ENCODE results near the gene TDRD6.
A peak's percentile ranks its signal among the peaks of the same experiment; 100 is the strongest.

Gene TDRD6

DNA sequence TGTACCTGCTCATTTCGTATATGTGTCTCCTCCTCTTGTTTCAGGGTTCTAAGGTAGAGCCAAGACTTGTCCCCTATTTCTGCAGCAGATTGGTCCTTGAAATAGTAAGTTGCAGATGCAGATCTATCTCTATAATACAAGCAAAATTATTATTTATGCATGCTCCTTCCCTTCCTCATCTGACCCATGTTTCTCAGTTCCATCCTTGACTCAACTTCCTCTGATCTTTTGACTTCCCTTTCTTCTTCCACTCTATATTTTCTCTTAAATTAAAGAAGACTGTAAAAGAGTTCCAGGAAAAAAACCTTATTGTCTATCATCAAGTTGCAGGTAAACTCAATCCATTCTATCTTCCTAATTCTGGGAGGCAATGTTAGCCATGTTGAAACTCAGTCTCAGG is 23.8 kb downstream of the TDRD6 start:
- no peak overlapping the region for H3K27ac ChIP-seq
- no peak for TF ChIP-seq CTCF (IDR thresholded peaks at IDR 0.05)
- no peak for TF ChIP-seq ZFX (IDR thresholded peaks at IDR 0.05; ENCODE audit: borderline replicate concordance)

- H3K27ac ChIP-seq, result no peak overlapping the region
- TF ChIP-seq ZFX (IDR thresholded peaks at IDR 0.05; ENCODE audit: borderline replicate concordance), result no peak
- no peak for TF ChIP-seq CTCF (IDR thresholded peaks at IDR 0.05)
Observed at GRCh38 chr6:46715141-46715540, 27.5 kb downstream of the TDRD6 start.

GRCh38 chr6:46719099-46719498 is 31.4 kb downstream of the TDRD6 start:
- TF ChIP-seq CTCF (IDR thresholded peaks at IDR 0.05) (no peak), ZFX (IDR thresholded peaks at IDR 0.05; ENCODE audit: borderline replicate concordance) (no peak)
- no peak overlapping the region for H3K27ac ChIP-seq

- H3K27ac ChIP-seq, result no peak overlapping the region
- TF ChIP-seq ZFX (IDR thresholded peaks at IDR 0.05; ENCODE audit: borderline replicate concordance) (no peak), CTCF (IDR thresholded peaks at IDR 0.05) (no peak)
Observed at GRCh38 chr6:46720401-46720800, 32.7 kb downstream of the TDRD6 start.

DNA sequence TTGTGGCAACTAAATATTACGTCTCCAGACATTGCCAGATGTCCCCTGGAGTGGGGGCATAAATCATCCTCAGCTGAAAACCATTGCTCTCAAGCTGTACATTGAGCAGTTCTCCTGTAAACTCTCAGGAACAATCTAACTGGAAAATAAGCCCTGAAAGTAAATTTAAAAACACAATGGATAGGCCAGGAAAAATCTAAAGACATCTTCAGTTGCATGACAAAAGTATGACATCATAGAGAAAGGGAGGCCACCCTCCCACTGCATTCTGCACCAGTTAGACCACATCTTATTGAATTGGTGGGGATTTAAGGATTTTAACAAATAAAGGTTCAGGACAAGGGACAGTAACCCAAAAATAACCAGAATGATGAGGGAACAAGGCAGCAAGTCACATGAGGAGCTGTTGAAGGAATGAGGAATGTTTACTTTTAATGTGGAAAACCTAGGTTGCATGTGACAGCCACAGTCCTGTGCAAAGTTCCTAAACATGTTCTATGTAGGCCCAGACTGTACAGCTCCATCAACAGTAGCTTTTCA is 42.2 kb downstream of the TDRD6 start:
- H3K27ac ChIP-seq, result no peak overlapping the region
- TF ChIP-seq ZFX (IDR thresholded peaks at IDR 0.05; ENCODE audit: borderline replicate concordance) (no peak), CTCF (IDR thresholded peaks at IDR 0.05) (no peak)

DNA sequence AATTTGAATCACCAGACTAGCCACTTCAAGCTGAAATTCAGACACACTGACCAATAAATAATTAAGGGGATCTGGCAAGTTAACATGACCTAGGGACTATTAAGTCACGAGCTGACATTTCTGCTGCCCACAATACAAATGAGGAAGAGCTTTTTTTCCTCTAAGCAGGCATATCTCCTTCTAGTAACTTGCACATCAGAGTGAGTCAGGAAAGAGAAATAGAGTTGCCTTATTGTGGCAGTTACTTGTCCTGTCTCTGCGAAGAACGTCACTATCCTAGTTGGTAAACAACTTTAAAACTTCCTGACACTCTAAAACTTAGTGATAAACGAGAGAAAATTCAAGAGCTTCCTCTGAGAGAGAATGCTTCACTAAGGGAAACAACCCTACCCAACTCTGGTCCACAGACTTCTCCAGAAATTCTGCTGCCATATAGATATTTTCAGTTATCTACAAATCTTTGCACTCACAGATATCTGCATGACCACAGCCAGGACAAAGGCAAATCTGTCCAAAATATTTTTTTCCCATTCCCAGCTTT is 43.3 kb downstream of the TDRD6 start:
- TF ChIP-seq CTCF (IDR thresholded peaks at IDR 0.05) (no peak), ZFX (IDR thresholded peaks at IDR 0.05; ENCODE audit: borderline replicate concordance) (no peak)
- H3K27ac ChIP-seq, result no peak overlapping the region

- TF ChIP-seq CTCF (IDR thresholded peaks at IDR 0.05), result no peak
- TF ChIP-seq ZFX (IDR thresholded peaks at IDR 0.05; ENCODE audit: borderline replicate concordance), result no peak
- H3K27ac ChIP-seq, result peak overlapping the region; percentile 66
Observed at GRCh38 chr6:46733341-46733801, 45.7 kb downstream of the TDRD6 start.
